Karpas-422 (cell line): ENCODE data around the gene ENSA. TPM values are rescaled to one million over a fixed set of nuclear protein-coding genes. Genes with fewer than 3 reads are reported as not detected.

Experiments
- DNase-seq: peaks from one replicate; pipeline ENCODE4 v3.0.0-alpha.2; 2015
- H2AFZ ChIP-seq: fragments of 200-600 bp; sonication (generic); 2 replicates; pipeline ENCODE4 v1.6.1; 2014; ENCODE audit warnings: antibody characterized with exemption, low read length, mixed read lengths
- H3K27ac ChIP-seq: fragments of 200-600 bp; sonication (generic); 2 replicates; pipeline ENCODE4 v1.5.1; 2014; ENCODE audit warnings: mild to moderate bottlenecking, low read length, moderate library complexity
- H3K27me3 ChIP-seq: fragments of 200-600 bp; sonication (generic); 2 replicates; pipeline ENCODE4 v1.6.1; 2014; ENCODE audit warnings: low read length, mixed read lengths
- H3K36me3 ChIP-seq: fragments of 200-600 bp; sonication (generic); 2 replicates; pipeline ENCODE4 v1.6.1; 2014; ENCODE audit warnings: low read length, mixed read lengths; ENCODE audit not compliant: insufficient read depth
- H3K4me1 ChIP-seq: fragments of 200-600 bp; sonication (generic); 2 replicates; pipeline ENCODE4 v1.6.1; 2014; ENCODE audit warnings: mild to moderate bottlenecking, low read length, mixed read lengths
- H3K4me2 ChIP-seq: fragments of 200-600 bp; sonication (generic); 2 replicates; pipeline ENCODE4 v1.6.1; 2014; ENCODE audit warnings: low read length, low read depth, mild to moderate bottlenecking; ENCODE audit not compliant: poor library complexity, severe bottlenecking
- H3K4me3 ChIP-seq: fragments of 200-600 bp; sonication (generic); 2 replicates; pipeline ENCODE4 v1.5.1; 2014; ENCODE audit warnings: mild to moderate bottlenecking, antibody characterized with exemption, low read length, mixed read lengths
- H3K79me2 ChIP-seq: fragments of 200-600 bp; sonication (generic); 2 replicates; pipeline ENCODE4 v1.6.1; 2014; ENCODE audit warnings: mild to moderate bottlenecking, low read length, mixed read lengths
- H3K9ac ChIP-seq: fragments of 200-600 bp; sonication (generic); 2 replicates; pipeline ENCODE4 v1.6.0; 2014; ENCODE audit warnings: low read length
- H3K9me2 ChIP-seq: fragments of 200-600 bp; sonication (generic), shearing (Covaris generic); replicated peaks from 2 replicates; pipeline ENCODE4 v1.6.0; 2014; ENCODE audit warnings: mild to moderate bottlenecking, low read length, moderate library complexity; ENCODE audit not compliant: insufficient read depth
- H3K9me3 ChIP-seq: fragments of 300-700, 200-600 bp; sonication (generic); 2 replicates; pipeline ENCODE4 v1.6.1; 2014; ENCODE audit warnings: low read length, mixed read lengths
- H4K20me1 ChIP-seq: fragments of 200-600 bp; sonication (generic); 2 replicates; pipeline ENCODE4 v1.6.1; 2014; ENCODE audit warnings: mild to moderate bottlenecking, antibody characterized with exemption, low read length, low read depth; ENCODE audit not compliant: insufficient read depth
- total RNA-seq: library from RNA; depleted of rRNA; stranded (reverse); fragments of >200 nt; shearing (Covaris generic); gene quantifications from 2 replicates; pipeline ENCODE4 v1.2.3, GENCODE V29; 2014; ENCODE audit warnings: low replicate concordance

The ENSA gene
- total RNA-seq, 1 experiment from 2014 or later: 113 TPM

DNA sequence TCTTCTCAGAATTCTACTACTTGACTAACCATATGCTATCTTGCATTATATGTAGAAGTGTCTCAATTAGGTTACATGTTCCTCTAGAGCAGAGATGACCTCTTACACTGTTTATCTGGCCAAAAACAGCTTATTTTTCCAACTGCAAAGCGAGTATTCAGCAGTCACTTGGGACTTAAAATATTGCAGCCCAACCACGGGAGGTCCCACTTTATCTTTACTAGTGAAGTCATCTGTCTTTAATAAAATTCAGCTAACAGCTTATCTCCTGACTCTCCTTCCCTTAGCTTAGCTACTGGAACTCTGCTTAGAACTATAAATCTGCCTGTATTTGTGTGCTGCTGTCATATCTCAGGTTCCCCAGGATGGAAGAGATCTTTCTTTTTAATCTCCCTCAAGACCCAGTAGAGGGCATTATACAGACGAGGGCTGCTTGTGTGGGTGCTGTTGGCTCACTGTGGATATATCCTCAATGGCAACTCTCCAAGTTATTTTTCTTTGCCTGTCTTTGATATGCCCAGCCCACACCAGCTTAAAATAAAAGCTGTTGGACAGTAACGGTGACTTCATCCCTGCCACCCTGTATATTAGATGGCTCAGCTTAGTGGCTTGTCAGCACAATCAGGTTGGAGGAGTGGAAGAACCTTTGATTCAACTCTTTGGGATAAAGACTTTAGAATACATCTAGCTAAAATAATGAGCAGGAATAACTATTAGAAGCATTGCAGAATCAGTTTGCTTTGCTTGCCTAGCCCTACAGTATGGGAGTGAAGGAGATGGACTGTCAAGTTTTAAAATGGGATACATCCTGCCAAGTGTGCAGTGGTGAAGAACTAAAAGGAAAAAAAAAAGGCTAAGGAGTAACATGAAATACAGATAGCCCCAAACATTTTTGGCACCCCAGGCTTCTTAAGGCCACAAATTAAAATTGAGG is 9.6 kb downstream of the ENSA start:
- Histone ChIP-seq H3K79me2 (no peaks in the 10 kb centered on the region), H3K36me3 (peaks cover 42% of the 10 kb centered on the region), H3K9me2 (no peaks in the 10 kb centered on the region), H3K27me3 (no peaks in the 10 kb centered on the region), H3K4me3 (no peak overlapping the region), H3K9me3 (no peaks in the 10 kb centered on the region), H3K4me2 (no peak overlapping the region), H3K4me1 (peaks cover 41% of the 10 kb centered on the region), H3K27ac (peak overlapping the region; percentile 50), H3K9ac (no peak overlapping the region), H4K20me1 (no peaks in the 10 kb centered on the region), H2AFZ (no peak overlapping the region)
- peak; percentile 68 for DNase-seq

DNA sequence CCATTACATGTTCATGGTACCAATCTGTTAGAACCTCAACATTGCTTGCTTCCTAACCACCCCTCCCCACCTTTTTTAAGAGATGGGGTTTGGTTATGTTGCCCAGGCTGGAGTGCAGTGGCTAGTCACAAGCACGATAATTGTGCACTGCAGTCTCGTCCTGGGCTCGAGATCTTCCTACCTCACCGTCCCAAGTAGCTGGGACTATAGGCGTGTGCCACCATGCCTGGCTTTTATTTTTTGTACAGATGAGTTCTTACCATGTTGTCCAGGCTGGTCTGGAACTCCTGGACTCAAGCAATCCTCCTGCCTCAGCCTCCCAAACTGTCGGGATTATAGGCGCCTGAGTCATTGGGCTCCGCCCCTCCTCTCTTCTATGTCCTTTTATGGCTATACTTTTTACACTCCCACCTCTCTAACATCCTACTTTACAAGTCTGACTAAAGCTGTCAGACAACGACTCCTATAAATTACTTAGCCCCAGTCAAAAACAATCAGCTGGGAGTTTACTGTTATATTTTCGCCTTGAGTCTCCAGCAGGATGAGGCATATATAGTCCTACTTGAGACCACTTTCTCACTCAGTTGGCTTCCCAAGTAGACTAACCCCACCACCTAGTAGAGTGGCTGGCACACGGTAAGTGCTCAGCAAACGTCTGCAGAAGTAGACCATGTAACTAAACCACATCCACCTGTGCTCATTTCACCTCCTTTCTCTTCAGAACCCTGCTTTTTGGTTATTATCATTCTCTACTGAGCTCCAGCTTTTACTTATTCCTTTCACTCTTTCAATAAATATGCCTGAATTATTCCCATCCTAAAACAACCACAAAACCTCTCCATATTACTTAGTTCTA is 13.8 kb downstream of the ENSA start:
- Histone ChIP-seq H3K36me3 (peaks cover 37% of the 10 kb centered on the region), H3K27ac (peak overlapping the region; percentile 36), H2AFZ (no peak overlapping the region), H3K4me1 (peaks cover 55% of the 10 kb centered on the region), H3K4me3 (no peak overlapping the region), H3K9ac (no peak overlapping the region), H3K27me3 (no peaks in the 10 kb centered on the region), H3K9me3 (no peaks in the 10 kb centered on the region), H4K20me1 (no peaks in the 10 kb centered on the region), H3K4me2 (no peak overlapping the region), H3K9me2 (no peaks in the 10 kb centered on the region), H3K79me2 (no peaks in the 10 kb centered on the region; the same call in 1 of the 2 replicates)
- DNase-seq: no peak

DNA sequence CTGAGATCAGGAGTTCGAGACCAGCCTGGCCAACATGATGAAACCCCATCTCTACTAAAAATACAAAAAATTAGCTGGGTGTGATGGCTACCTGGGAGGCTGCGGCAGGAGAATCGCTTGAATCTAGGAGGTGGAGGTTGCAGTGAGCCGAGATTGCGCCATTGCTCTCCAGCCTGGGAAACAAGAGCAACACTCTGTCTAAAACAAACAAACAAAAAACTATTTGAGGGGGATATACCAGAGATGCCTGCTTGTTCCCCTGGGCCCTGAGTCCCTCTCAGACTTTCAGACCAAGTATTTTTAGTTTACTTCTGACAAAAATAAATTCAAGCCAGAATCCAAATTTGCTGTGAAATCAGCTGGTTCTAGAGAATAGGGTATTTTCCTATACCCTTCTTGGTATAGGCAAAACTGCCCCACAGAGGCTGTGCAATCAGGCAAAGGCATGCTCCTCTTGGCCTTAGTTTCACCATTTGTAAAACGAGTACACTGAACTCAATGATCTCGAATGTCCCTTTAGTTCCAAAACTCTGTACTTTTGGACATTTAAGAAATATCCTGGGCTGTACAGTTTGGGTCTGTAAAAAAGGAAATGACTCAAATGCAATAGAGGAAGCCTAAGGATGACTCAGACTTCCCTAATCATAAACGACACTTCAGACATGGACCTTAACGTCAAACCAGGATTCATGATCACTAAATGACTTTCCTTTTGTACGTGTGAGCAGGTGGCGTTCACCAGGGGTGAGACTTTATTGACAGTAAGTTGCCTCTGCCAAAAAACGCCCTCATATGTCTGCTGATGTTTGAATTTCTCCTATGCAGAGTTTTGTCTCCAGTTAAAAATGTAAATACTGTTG is 16.1 kb downstream of the ENSA start:
- Histone ChIP-seq H3K27ac (peak overlapping the region; percentile 90), H3K27me3 (no peaks in the 10 kb centered on the region), H4K20me1 (no peaks in the 10 kb centered on the region), H3K4me2 (peak overlapping the region; percentile 57), H3K9me2 (no peaks in the 10 kb centered on the region), H3K4me1 (peaks cover 53% of the 10 kb centered on the region), H3K9ac (peak overlapping the region; percentile 55), H3K9me3 (no peaks in the 10 kb centered on the region), H3K4me3 (peak overlapping the region; percentile 35; the same call in 1 of the 2 replicates), H2AFZ (no peak overlapping the region), H3K79me2 (no peaks in the 10 kb centered on the region; the same call in 1 of the 2 replicates), H3K36me3 (peaks cover 20% of the 10 kb centered on the region)
- peak; percentile 76 for DNase-seq

DNA sequence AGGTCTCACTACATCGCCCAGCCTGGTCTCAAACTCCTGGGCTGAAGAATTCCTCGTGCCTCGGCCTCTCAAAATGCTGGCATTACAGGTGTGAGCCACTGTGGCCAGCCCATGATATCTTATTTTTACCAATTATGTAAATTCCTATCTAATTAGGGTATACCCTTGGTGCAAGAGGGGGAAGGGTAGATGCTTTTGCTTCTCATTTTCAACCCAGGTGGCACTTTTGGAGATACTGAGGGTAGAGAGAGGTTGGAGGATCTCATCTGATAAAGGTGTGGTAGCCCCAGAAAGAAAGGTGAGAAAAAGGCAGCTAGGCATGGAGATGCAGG is 17.4 kb downstream of the ENSA start:
- Histone ChIP-seq H2AFZ (no peak overlapping the region), H3K4me1 (peaks cover 53% of the 10 kb centered on the region), H3K9me3 (no peaks in the 10 kb centered on the region), H3K4me2 (peak overlapping the region; percentile 57), H4K20me1 (no peaks in the 10 kb centered on the region), H3K9ac (peak overlapping the region; percentile 55; the same call in 1 of the 2 replicates), H3K27me3 (no peaks in the 10 kb centered on the region), H3K4me3 (peak overlapping the region; percentile 35; the same call in 1 of the 2 replicates), H3K79me2 (no peaks in the 10 kb centered on the region; the same call in 1 of the 2 replicates), H3K27ac (peak overlapping the region; percentile 90), H3K36me3 (peaks cover 18% of the 10 kb centered on the region), H3K9me2 (no peaks in the 10 kb centered on the region)
- DNase-seq: peak; percentile 80

DNA sequence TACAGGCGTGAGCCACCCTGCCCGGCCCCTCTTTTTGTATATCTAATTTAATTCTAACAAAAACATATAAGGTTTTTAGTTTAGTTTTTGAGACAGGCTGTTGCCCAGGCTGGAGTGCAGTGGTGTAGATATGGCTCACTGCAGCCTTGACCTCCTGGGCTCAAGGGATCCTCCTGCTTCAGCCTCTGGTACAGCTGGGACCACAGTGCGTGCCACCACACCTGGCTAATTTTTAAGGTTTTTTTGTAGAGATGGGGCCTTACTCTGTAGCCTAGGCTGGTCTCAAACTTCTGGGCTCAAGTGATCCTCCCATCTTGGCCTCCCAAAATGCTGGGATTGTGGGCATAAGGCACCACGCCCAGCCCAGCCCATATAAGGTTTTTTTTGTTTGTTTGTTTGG is 18.8 kb downstream of the ENSA start:
- no peaks in the 10 kb centered on the region; the same call in 1 of the 2 replicates for H3K79me2 ChIP-seq
- H3K4me1 ChIP-seq: peaks cover 49% of the 10 kb centered on the region
- H3K36me3 ChIP-seq: peaks cover 11% of the 10 kb centered on the region
- peak overlapping the region; percentile 90 for H3K27ac ChIP-seq
- H3K27me3 ChIP-seq: no peaks in the 10 kb centered on the region
- no peaks in the 10 kb centered on the region for H4K20me1 ChIP-seq
- H3K9ac ChIP-seq: no peak overlapping the region
- no peaks in the 10 kb centered on the region for H3K9me2 ChIP-seq
- no peak overlapping the region for H3K4me3 ChIP-seq
- no peak for DNase-seq
- no peaks in the 10 kb centered on the region for H3K9me3 ChIP-seq
- H3K4me2 ChIP-seq: peak overlapping the region; percentile 57
- no peak overlapping the region for H2AFZ ChIP-seq

DNA sequence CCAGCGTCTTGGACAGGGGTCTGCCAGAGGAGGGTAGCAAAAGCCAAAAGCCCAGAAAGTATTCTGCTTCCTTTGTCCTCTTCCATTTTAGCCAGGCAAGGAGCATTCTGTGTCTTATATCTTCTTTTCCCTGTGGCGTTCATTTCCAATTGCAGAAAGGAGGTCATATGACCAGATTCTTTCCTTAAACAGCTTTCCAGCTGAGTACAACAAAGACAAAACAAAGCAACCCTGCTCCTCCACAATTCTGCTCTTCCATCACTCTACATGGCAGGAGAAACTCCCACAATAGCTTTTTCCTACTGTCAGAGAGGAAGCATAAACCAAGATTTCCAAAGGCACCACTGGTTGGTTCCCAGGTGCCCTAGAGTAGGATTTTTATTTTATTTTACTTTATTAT is 19.7 kb downstream of the ENSA start:
- no peaks in the 10 kb centered on the region for H3K9me3 ChIP-seq
- peak overlapping the region; percentile 90 for H3K27ac ChIP-seq
- H2AFZ ChIP-seq: no peak overlapping the region
- H3K9me2 ChIP-seq: no peaks in the 10 kb centered on the region
- H3K4me2 ChIP-seq: no peak overlapping the region
- H3K36me3 ChIP-seq: peaks cover 4% of the 10 kb centered on the region
- H3K79me2 ChIP-seq: no peaks in the 10 kb centered on the region; the same call in 1 of the 2 replicates
- H3K4me3 ChIP-seq: no peak overlapping the region
- no peak overlapping the region for H3K9ac ChIP-seq
- H3K27me3 ChIP-seq: no peaks in the 10 kb centered on the region
- DNase-seq: no peak
- H3K4me1 ChIP-seq: peaks cover 44% of the 10 kb centered on the region
- H4K20me1 ChIP-seq: no peaks in the 10 kb centered on the region

DNA sequence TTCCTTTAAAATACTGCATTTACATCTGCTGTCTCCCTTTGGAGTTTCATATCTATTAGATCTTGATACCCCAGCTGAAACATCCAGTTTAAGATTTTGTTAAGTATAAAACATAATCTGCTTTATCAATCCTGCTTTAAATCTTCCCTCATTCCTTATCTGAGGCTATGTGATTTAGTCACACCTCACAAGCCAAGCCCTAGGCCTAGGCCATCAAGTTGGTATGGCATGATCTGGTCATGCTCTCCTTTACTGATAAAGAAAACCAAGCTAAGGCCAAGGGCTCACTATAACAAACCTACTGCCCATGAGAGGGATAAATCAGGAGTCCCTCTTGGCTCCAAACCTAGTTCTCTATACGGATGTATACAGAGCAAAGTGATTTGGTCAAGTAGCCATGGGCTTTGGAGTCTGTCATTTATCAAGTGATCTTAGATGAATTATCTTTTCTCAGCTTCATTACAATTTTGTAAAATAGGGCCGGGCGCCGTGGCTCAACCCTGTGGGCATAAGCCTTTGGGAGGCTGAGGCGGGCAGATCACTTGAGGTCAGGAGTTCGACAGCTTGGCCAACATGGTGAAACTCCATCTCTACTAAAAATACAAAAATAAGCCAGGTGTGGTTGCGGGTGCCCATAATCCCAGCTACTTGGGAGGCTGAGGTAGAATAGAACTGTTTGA is 22.8 kb downstream of the ENSA start:
- H3K9me2 ChIP-seq: no peaks in the 10 kb centered on the region
- no peaks in the 10 kb centered on the region for H3K27me3 ChIP-seq
- no peaks in the 10 kb centered on the region; the same call in 1 of the 2 replicates for H3K79me2 ChIP-seq
- H3K36me3 ChIP-seq: no peaks in the 10 kb centered on the region; the same call in 1 of the 2 replicates
- no peaks in the 10 kb centered on the region for H3K9me3 ChIP-seq
- no peak overlapping the region for H3K9ac ChIP-seq
- H2AFZ ChIP-seq: no peak overlapping the region
- H4K20me1 ChIP-seq: no peaks in the 10 kb centered on the region
- no peak overlapping the region for H3K4me2 ChIP-seq
- no peak for DNase-seq
- no peak overlapping the region for H3K27ac ChIP-seq
- peaks cover 15% of the 10 kb centered on the region for H3K4me1 ChIP-seq
- H3K4me3 ChIP-seq: no peak overlapping the region
